GM18517 (cell line): ENCODE measurements around the gene ODR4.
"Not testable (repeated sequence)": the region's sequence is repeated elsewhere in the genome, so short reads cannot be mapped to it uniquely, and the experiment has no call there.

Experiments used
- ATAC-seq: cut with Tn5 transposase; IDR thresholded peaks from one replicate; pipeline ENCODE4 v1.9.1; 2021; ENCODE audit warnings: mild to moderate bottlenecking, moderate library complexity; ENCODE audit not compliant: unreplicated experiment

Gene ODR4

GRCh38 chr1:186420923-186421322 is 45.3 kb downstream of the ODR4 start:
- ATAC-seq, result peak; percentile 93

GRCh38 chr1:186421446-186421845 is 45.8 kb downstream of the ODR4 start:
- no peak for ATAC-seq

GRCh38 chr1:186424539-186424938 is 48.9 kb downstream of the ODR4 start:
- no peak for ATAC-seq

GRCh38 chr1:186426118-186426517 is 50.5 kb downstream of the ODR4 start:
- ATAC-seq, result no peak

GRCh38 chr1:186429017-186429416 is 53.4 kb downstream of the ODR4 start:
- no peak for ATAC-seq

GRCh38 chr1:186435336-186435735 is 59.7 kb downstream of the ODR4 start:
- no peak for ATAC-seq

GRCh38 chr1:186438567-186438966 is 62.9 kb downstream of the ODR4 start:
- ATAC-seq, result no peak

- no peak for ATAC-seq
These were observed 64.9 kb downstream of the ODR4 start for GRCh38 chr1:186440584-186440983.

GRCh38 chr1:186442651-186443375 is 67.2 kb downstream of the ODR4 start:
- no peak for ATAC-seq

- no peak for ATAC-seq
These were observed 68.0 kb downstream of the ODR4 start for GRCh38 chr1:186443638-186444037.

- ATAC-seq, result no peak
These were observed 70.5 kb downstream of the ODR4 start for GRCh38 chr1:186446152-186446551.

- ATAC-seq, result no peak
These were observed 79.3 kb downstream of the ODR4 start for GRCh38 chr1:186454981-186455380.

- ATAC-seq, result no peak
These were observed 81.2 kb downstream of the ODR4 start for GRCh38 chr1:186456729-186457255.

GRCh38 chr1:186459161-186459560 is 83.5 kb downstream of the ODR4 start:
- not testable (repeated sequence) for ATAC-seq

GRCh38 chr1:186461014-186461413 is 85.4 kb downstream of the ODR4 start, which contains the start of gene PDC:
PDC (minus strand) TSS chr1:186461114; CDS start chr1:186449459, 11,655 bp downstream.
- ATAC-seq, result no peak

GRCh38 chr1:186463511-186463910 is 87.9 kb downstream of the ODR4 start:
- ATAC-seq, result no peak

GRCh38 chr1:186463926-186464325 is 88.3 kb downstream of the ODR4 start:
- no peak for ATAC-seq

- ATAC-seq, result not testable (repeated sequence)
These were observed 89.9 kb downstream of the ODR4 start for GRCh38 chr1:186465491-186465890.

GRCh38 chr1:186465946-186466345 is 90.3 kb downstream of the ODR4 start:
- no peak for ATAC-seq
